ENCODE data around the gene RIPOR1. TPM values are rescaled to one million over a fixed set of nuclear protein-coding genes. Genes with fewer than 3 reads are reported as not detected.

The RIPOR1 gene
- total and polyA plus RNA-seq, 2 of the 4 experiments (the other 2 are of a cell fraction): 9.5 to 41.3 TPM

DNA sequence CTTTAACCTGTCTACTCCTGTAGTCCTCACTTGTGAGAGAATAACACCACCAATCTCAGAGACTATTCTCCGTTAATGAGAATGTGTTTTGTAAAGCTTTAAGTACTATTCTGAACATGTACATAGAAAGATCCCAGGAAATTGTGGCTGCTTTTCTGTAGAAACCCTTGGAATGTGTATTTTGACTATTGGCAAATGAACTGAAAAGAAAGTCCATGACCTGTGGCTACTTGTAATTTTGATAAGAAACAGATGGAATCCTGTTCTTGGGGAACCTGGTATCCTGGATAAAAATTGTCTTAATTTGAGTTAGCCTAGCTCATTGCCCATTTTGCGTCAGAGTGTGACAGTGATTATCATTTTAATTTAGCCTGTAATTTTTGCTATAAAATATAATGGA is 42.8 kb downstream of the RIPOR1 start:
- peak overlapping the region; percentile 33 for H3K27ac ChIP-seq (ENCODE audit: insufficient read depth, low read length)
- intact Hi-C loops (cut with micrococcal nuclease): no loop called here
- CTCF ChIA-PET: interaction anchor here (2.6 kb wide), 1 partner anchor 9 kb away, joined by 9 read pairs; the partner anchor contains the start of gene CTCF
- dilution Hi-C loops (cut with HindIII; ENCODE audit: low sequenced_read_pairs, unreplicated experiment): no loop called here
- H4K91ac ChIP-seq (ENCODE audit: insufficient read depth, low read depth, low read length): no peak overlapping the region
- peak overlapping the region; percentile 31; the same call in 1 of the 2 replicates for H4K5ac ChIP-seq (ENCODE audit: low read depth, low read length)
- peak overlapping the region; percentile 55 for H3K18ac ChIP-seq (ENCODE audit: low read depth, low read length)
- H3K56ac ChIP-seq (ENCODE audit: extremely low read depth, insufficient read depth, low read length): 0 out of 2 replicates have a peak overlapping the region, but pooled peaks have one; percentile 13
- peak overlapping the region in 1 of 2 experiments; percentile 15; a peak in 1 of 4 replicates for H4K8ac ChIP-seq (ENCODE audit: low read depth in 2 of 2, low read length in 2 of 2)
- no TSS peak for BruUV-seq (replicated peaks)
- WGBS, 2 experiments (ENCODE audit: extremely low coverage in 2 of 2, insufficient read length in 1 of 2): no CpG with 5 or more reads among the region's 2 CpGs
- DNase-seq: peak; percentile 45
- H2BK5ac ChIP-seq (ENCODE audit: low read depth, low read length, poor library complexity, severe bottlenecking): peak overlapping the region; percentile 76
- H4K20me1 ChIP-seq (ENCODE audit: insufficient read depth, low read length): peaks cover 30% of the 10 kb centered on the region
- H3K4me1 ChIP-seq (ENCODE audit: control insufficient read depth, insufficient read depth, low read length): peaks cover 12% of the 10 kb centered on the region
- no peak overlapping the region for H2AK9ac ChIP-seq (replicated peaks; ENCODE audit: low read depth, low read length, poor library complexity)
- peak overlapping the region; percentile 66 for H3K4me2 ChIP-seq (ENCODE audit: low read depth, low read length)
- H2BK20ac ChIP-seq (ENCODE audit: low read depth, low read length): no peak overlapping the region; the same call in 1 of the 2 replicates
- H3K36me3 ChIP-seq (ENCODE audit: control insufficient read depth, insufficient read depth, low read length): peaks cover 8% of the 10 kb centered on the region
- H2BK15ac ChIP-seq (ENCODE audit: low read depth, low read length): no peak overlapping the region
- no peak overlapping the region for H3K4ac ChIP-seq (ENCODE audit: low read depth, low read length)
- H3K27me3 ChIP-seq (ENCODE audit: control insufficient read depth, insufficient read depth, low read length): no peaks in the 10 kb centered on the region
- peak overlapping the region; percentile 22; the same call in 1 of the 2 replicates for H2BK120ac ChIP-seq (ENCODE audit: low read depth, low read length)
- no peak overlapping the region for H3K9ac ChIP-seq (ENCODE audit: low read depth, low read length)
- TF ChIP-seq BHLHE40 (IDR thresholded peaks at IDR 0.05; ENCODE audit: low read depth, low read length) (no peak), MAFK (IDR thresholded peaks at IDR 0.05; ENCODE audit: low read depth, low read length) (no peak), NFE2L2 (IDR thresholded peaks at IDR 0.05; ENCODE audit: low read depth, low read length) (no peak), RCOR1 (IDR thresholded peaks at IDR 0.05; ENCODE audit: insufficient replicate concordance, low read length) (no peak)
- TF ChIP-seq, protein P1, sequence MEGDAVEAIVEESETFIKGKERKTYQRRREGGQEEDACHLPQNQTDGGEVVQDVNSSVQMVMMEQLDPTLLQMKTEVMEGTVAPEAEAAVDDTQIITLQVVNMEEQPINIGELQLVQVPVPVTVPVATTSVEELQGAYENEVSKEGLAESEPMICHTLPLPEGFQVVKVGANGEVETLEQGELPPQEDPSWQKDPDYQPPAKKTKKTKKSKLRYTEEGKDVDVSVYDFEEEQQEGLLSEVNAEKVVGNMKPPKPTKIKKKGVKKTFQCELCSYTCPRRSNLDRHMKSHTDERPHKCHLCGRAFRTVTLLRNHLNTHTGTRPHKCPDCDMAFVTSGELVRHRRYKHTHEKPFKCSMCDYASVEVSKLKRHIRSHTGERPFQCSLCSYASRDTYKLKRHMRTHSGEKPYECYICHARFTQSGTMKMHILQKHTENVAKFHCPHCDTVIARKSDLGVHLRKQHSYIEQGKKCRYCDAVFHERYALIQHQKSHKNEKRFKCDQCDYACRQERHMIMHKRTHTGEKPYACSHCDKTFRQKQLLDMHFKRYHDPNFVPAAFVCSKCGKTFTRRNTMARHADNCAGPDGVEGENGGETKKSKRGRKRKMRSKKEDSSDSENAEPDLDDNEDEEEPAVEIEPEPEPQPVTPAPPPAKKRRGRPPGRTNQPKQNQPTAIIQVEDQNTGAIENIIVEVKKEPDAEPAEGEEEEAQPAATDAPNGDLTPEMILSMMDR (conservative IDR thresholded peaks at IDR 0.05; ENCODE audit: low read depth, low read length): no peak
- H3K4me3 ChIP-seq (ENCODE audit: insufficient read depth, low read depth, low read length): no peak overlapping the region
- no peak overlapping the region for H2AFZ ChIP-seq (replicated peaks; ENCODE audit: low read length, poor library complexity)
- peaks cover 20 to 65% of the 10 kb centered on the region in 2 experiments for H3K79me1 ChIP-seq (ENCODE audit: low read depth in 1 of 2, low read length in 2 of 2)
- in situ Hi-C loops (cut with MboI; ENCODE audit: low sequenced_read_pairs): no loop called here
- H3K9me3 ChIP-seq (ENCODE audit: control insufficient read depth, insufficient read depth, low read length): no peaks in the 10 kb centered on the region
- no peak overlapping the region for H3K14ac ChIP-seq (replicated peaks; ENCODE audit: low read depth, low read length)
- H3K9me1 ChIP-seq (ENCODE audit: insufficient read depth, low read length): peaks cover 6% of the 10 kb centered on the region; the same call in 1 of the 2 replicates
- POLR2A ChIA-PET (ENCODE audit: unreplicated experiment): interaction anchor here (0.8 kb wide), 1 partner anchor 9 kb away, joined by 3 read pairs; no protein-coding TSS in a partner anchor
- peak; percentile 42 for ATAC-seq (ENCODE audit: low read depth)
- H2AK5ac ChIP-seq (ENCODE audit: low read depth, low read length): no peak overlapping the region
- no peak overlapping the region for H3K23ac ChIP-seq (ENCODE audit: low read depth, low read length)

All from IMR-90 (cell line).